Endothelial cell of umbilical vein (primary cell): Measurements from ENCODE around the gene TRIM37. TPM values are rescaled to one million over a fixed set of nuclear protein-coding genes. Genes with fewer than 3 reads are reported as not detected.

Source experiments
- BruUV-seq: library from RNA; stranded (reverse); fragments of 400-500 nt; replicated peaks from 2 replicates; lab custom pipeline; 2021; lab: Mats Ljungman, UMichigan
- CTCF ChIA-PET: fragments of 300-600, 350-600 bp; sonication (Branson Sonifier 250); formaldehyde crosslinking; loops from one replicate; lab custom pipeline; 2021; ENCODE audit warnings: antibody characterized with exemption, inconsistent platforms; lab: Charles Lee
- POLR2A ChIA-PET: fragments of 300-600, 350-600 bp; sonication (Branson Sonifier 250); formaldehyde crosslinking; loops from one replicate; lab custom pipeline; 2021; ENCODE audit warnings: antibody characterized with exemption, inconsistent platforms; lab: Charles Lee
- DNase-seq: peaks from one replicate; pipeline ENCODE4 v3.0.0-alpha.2; 2011; ENCODE audit warnings: low read depth, low spot score
- FAIRE-seq: peaks from 2 replicates; lab custom pipeline; 2011; peaks lifted over from hg19 to GRCh38; lab: Jason Lieb, UNC
- H2AFZ ChIP-seq: 2 replicates; pipeline ENCODE4 v1.6.0; 2012; ENCODE audit warnings: low read depth, low read length, control low read depth, inconsistent platforms
- H3K27ac ChIP-seq: 2 replicates; pipeline ENCODE4 v1.5.1; 2011; ENCODE audit warnings: low read depth, mild to moderate bottlenecking, control low read depth, low read length, moderate library complexity; ENCODE audit not compliant: insufficient read depth
- H3K27me3 ChIP-seq, 2 experiments: 2 replicates each; pipeline versions ENCODE4 v1.6.0 to v1.6.1; 2011; ENCODE audit warnings: low read length in 2 of 2, mixed read lengths in 1 of 2; ENCODE audit not compliant: control insufficient read depth in 2 of 2, insufficient read depth in 2 of 2
- H3K36me3 ChIP-seq, 2 experiments: 2 replicates in 1 of 2; 3 replicates in 1 of 2; pipeline ENCODE4 v1.5.1; 2011; ENCODE audit warnings: low read length in 2 of 2, mild to moderate bottlenecking in 1 of 2, moderate library complexity in 1 of 2; ENCODE audit not compliant: control insufficient read depth in 2 of 2, insufficient read depth in 2 of 2; ENCODE audit errors: extremely low read depth in 1 of 2
- H3K4me1 ChIP-seq: 3 replicates; pipeline ENCODE4 v1.5.1; 2011; ENCODE audit warnings: mild to moderate bottlenecking, low read length; ENCODE audit not compliant: control insufficient read depth, insufficient read depth; ENCODE audit errors: extremely low read depth
- H3K4me2 ChIP-seq: 2 replicates; pipeline ENCODE4 v1.6.1; 2011; ENCODE audit warnings: low read length, control low read depth, mixed read lengths; ENCODE audit not compliant: insufficient read depth
- H3K4me3 ChIP-seq, 3 experiments: fragments of 200-600 bp in 1 of 3; sonication (generic), shearing (Covaris generic) in 1 of 3; replicated peaks in 1 of 3; 2 replicates each; pipeline ENCODE4 v1.5.1; 2011 to 2016; ENCODE audit warnings: control low read depth in 3 of 3, low read length in 3 of 3, mild to moderate bottlenecking in 2 of 3, inconsistent platforms in 1 of 3, low read depth in 1 of 3, moderate library complexity in 1 of 3; ENCODE audit not compliant: insufficient read depth in 1 of 3
- H3K79me2 ChIP-seq: 2 replicates; pipeline ENCODE4 v1.6.0; 2012; ENCODE audit warnings: low read length, inconsistent platforms; ENCODE audit not compliant: control insufficient read depth, insufficient read depth
- H3K9ac ChIP-seq: replicated peaks from 2 replicates; pipeline ENCODE3; 2011; ENCODE audit warnings: low read length, control low read depth; ENCODE audit not compliant: insufficient read depth; ENCODE audit errors: extremely low read depth
- H3K9me1 ChIP-seq: replicated peaks from 3 replicates; pipeline ENCODE4 v1.6.0; 2011; ENCODE audit warnings: mild to moderate bottlenecking, low read length; ENCODE audit not compliant: control insufficient read depth, insufficient read depth; ENCODE audit errors: extremely low read depth
- H3K9me3 ChIP-seq: replicated peaks from 2 replicates; pipeline ENCODE4 v1.5.1; 2012; ENCODE audit warnings: low read length, inconsistent platforms; ENCODE audit not compliant: control insufficient read depth, insufficient read depth
- H4K20me1 ChIP-seq: replicated peaks from 2 replicates; pipeline ENCODE3; 2011; ENCODE audit warnings: mild to moderate bottlenecking, low read length; ENCODE audit not compliant: control insufficient read depth, insufficient read depth; ENCODE audit errors: extremely low read depth
- EZH2 ChIP-seq: IDR thresholded peaks from 2 replicates; pipeline ENCODE4 v1.6.1; 2012; ENCODE audit warnings: borderline replicate concordance, low read depth, mild to moderate bottlenecking, moderate library complexity, low read length, inconsistent platforms; ENCODE audit not compliant: severe bottlenecking
- FOS ChIP-seq: IDR thresholded peaks from 2 replicates; pipeline ENCODE4 v1.6.1; 2011; ENCODE audit warnings: mild to moderate bottlenecking, low read length, moderate library complexity, borderline replicate concordance; ENCODE audit not compliant: insufficient read depth
- GATA2 ChIP-seq: IDR thresholded peaks from 2 replicates; pipeline ENCODE4 v1.7.0; 2011; ENCODE audit warnings: low read depth, mild to moderate bottlenecking, moderate library complexity, mixed read lengths, low read length; ENCODE audit not compliant: insufficient read length, insufficient read depth
- JUN ChIP-seq: IDR thresholded peaks from 2 replicates; pipeline ENCODE4 v1.6.1; 2011; ENCODE audit warnings: borderline replicate concordance, low read depth; ENCODE audit not compliant: insufficient read length, insufficient read depth
- MYC ChIP-seq: IDR thresholded peaks from one replicate; pipeline ENCODE4 v1.6.1; 2011; ENCODE audit warnings: mild to moderate bottlenecking, low read depth, low read length
- POLR2A ChIP-seq: IDR thresholded peaks from 2 replicates; pipeline ENCODE4 v1.6.1; 2012; ENCODE audit warnings: low read depth, mild to moderate bottlenecking, control low read depth, low read length
- POLR2AphosphoS5 ChIP-seq: IDR thresholded peaks from 2 replicates; pipeline ENCODE4 v1.6.1; 2012; ENCODE audit warnings: low read depth, mild to moderate bottlenecking, control low read depth, low read length, moderate library complexity; ENCODE audit not compliant: insufficient read depth
- dilution Hi-C: fragments of 300-500 bp; cut with MboI; formaldehyde crosslinking; loops from one replicate; pipeline ENCODE4 v1.15.0; 2019; ENCODE audit warnings: low sequenced_read_pairs; ENCODE audit not compliant: extremely low pct_ligation_motif_present
- intact Hi-C: fragments of 100-400 bp; cut with micrococcal nuclease; formaldehyde crosslinking; loops from one replicate; pipeline ENCODE4 v1.10.0; 2022
- polyA plus RNA-seq, 4 experiments: library from polyadenylated mRNA; depleted of rRNA in 3 of 4; stranded (reverse) in 3 of 4; unstranded in 1 of 4; fragments of >200 nt; gene quantifications; 2 replicates each; pipeline versions ENCODE4 v1.2.1 to v1.2.3, GENCODE V29; 2011 to 2012; ENCODE audit warnings: missing spikeins in 1 of 4
- total RNA-seq: library from RNA; stranded (reverse); gene quantifications from 2 replicates; pipeline ENCODE4 v1.2.3, GENCODE V29; 2021
- TF ChIP-seq, protein P1 (sequence below): IDR thresholded peaks from 2 replicates; pipeline ENCODE4 v1.6.1; 2011; ENCODE audit not compliant: insufficient read depth, insufficient read length
- TF ChIP-seq, protein P2 (sequence below), 2 donors: IDR thresholded peaks; 1 replicate in 1 of 2; 2 replicates in 1 of 2; pipeline ENCODE4 v1.5.1; 2011; ENCODE audit warnings: low read length in 2 of 2, mild to moderate bottlenecking in 2 of 2, moderate library complexity in 2 of 2, control low read depth in 1 of 2, inconsistent platforms in 1 of 2, low read depth in 1 of 2; ENCODE audit not compliant: insufficient read depth in 1 of 2; ENCODE audit errors: extremely low read depth in 1 of 2

Gene TRIM37
- total and polyA plus RNA-seq, 2 donors (not counting 3 experiments of a cell fraction or from before 2014, with no cell fraction given), result 18.8 to 41.9 TPM

DNA sequence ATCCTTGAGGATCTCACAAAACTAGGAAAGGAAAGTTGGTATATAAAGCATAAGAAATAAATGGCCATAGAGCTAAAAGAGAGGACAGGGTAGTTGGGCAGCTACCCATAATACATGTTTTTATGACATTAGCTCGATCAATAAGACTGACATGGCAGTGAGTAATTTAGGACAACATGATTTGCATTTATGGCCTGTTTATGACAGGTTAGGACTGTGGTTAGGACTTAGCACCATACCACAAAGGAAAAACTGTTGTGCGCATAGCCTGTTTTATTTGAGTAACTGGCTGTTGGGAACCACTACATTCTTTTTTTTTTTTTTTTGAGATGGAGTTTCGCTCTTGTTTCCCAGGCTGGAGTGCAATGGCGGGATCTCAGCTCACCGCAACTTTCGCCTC lies 18.0 kb upstream of the TRIM37 start:
- POLR2A ChIA-PET, result no interaction called here
- no peaks in the 10 kb centered on the region for H3K9me1 ChIP-seq

More for the DNA sequence above, 18.0 kb upstream of the TRIM37 start:
- FAIRE-seq (no peak), DNase-seq (no peak)
- H2AFZ ChIP-seq, result no peak overlapping the region
- no TSS peak for BruUV-seq
- no peaks in the 10 kb centered on the region for H4K20me1 ChIP-seq
- intact Hi-C loops (no loop called here), dilution Hi-C loops (no loop called here)
- no peak overlapping the region for H3K4me3 ChIP-seq
- CTCF ChIA-PET, result no interaction called here
- no peak for TF ChIP-seq JUN
- no peak for TF ChIP-seq EZH2
- no peak for TF ChIP-seq POLR2AphosphoS5
- TF ChIP-seq, protein P1, sequence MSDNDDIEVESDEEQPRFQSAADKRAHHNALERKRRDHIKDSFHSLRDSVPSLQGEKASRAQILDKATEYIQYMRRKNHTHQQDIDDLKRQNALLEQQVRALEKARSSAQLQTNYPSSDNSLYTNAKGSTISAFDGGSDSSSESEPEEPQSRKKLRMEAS, result no peak
- TF ChIP-seq, protein P2, sequence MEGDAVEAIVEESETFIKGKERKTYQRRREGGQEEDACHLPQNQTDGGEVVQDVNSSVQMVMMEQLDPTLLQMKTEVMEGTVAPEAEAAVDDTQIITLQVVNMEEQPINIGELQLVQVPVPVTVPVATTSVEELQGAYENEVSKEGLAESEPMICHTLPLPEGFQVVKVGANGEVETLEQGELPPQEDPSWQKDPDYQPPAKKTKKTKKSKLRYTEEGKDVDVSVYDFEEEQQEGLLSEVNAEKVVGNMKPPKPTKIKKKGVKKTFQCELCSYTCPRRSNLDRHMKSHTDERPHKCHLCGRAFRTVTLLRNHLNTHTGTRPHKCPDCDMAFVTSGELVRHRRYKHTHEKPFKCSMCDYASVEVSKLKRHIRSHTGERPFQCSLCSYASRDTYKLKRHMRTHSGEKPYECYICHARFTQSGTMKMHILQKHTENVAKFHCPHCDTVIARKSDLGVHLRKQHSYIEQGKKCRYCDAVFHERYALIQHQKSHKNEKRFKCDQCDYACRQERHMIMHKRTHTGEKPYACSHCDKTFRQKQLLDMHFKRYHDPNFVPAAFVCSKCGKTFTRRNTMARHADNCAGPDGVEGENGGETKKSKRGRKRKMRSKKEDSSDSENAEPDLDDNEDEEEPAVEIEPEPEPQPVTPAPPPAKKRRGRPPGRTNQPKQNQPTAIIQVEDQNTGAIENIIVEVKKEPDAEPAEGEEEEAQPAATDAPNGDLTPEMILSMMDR (IDR thresholded peaks at IDR 0.05; ENCODE audit: extremely low read depth in 1 of 2, insufficient read depth in 1 of 2, low read depth in 1 of 2, low read length in 2 of 2), result no peak
- TF ChIP-seq FOS, result no peak
- TF ChIP-seq GATA2, result no peak
- TF ChIP-seq MYC, result no peak
- TF ChIP-seq POLR2A, result no peak
- H3K9me3 ChIP-seq, result no peaks in the 10 kb centered on the region
- H3K79me2 ChIP-seq, result peaks cover 16% of the 10 kb centered on the region
- H3K9ac ChIP-seq, result no peak overlapping the region
- no peak overlapping the region for H3K27ac ChIP-seq
- no peaks in the 10 kb centered on the region for H3K36me3 ChIP-seq
- H3K27me3 ChIP-seq, result no peaks in the 10 kb centered on the region
- no peak overlapping the region for H3K4me2 ChIP-seq
- no peaks in the 10 kb centered on the region for H3K4me1 ChIP-seq
